Naive B cell (primary cell): ENCODE results near the gene SOX6. TPM values are rescaled to one million over a fixed set of nuclear protein-coding genes. Genes with fewer than 3 reads are reported as not detected.

Source experiments
- ATAC-seq, 2 donors: fragments of 150-1000 bp; cut with Tn5 transposase; 2 replicates each; pipeline ENCODE4 v1.10.0; 2021; ENCODE audit warnings: low read depth in 2 of 2, mild to moderate bottlenecking in 2 of 2, moderate library complexity in 2 of 2
- DNase-seq: peaks from one replicate; pipeline ENCODE4 v3.0.0; 2022
- H3K27ac Mint-ChIP-seq, 6 donors: one replicate each; pipeline ENCODE4 v1.8.0; 2020 to 2022; ENCODE audit warnings: mild to moderate bottlenecking in 6 of 6, mixed read lengths in 6 of 6, moderate library complexity in 5 of 6, inconsistent platforms in 2 of 6
- H3K27me3 Mint-ChIP-seq, 3 donors: one replicate each; pipeline ENCODE4 v1.8.0; 2021 to 2022; ENCODE audit warnings: mixed read lengths in 3 of 3, mild to moderate bottlenecking in 1 of 3
- H3K36me3 Mint-ChIP-seq, 2 donors: one replicate each; pipeline ENCODE4 v1.8.0; 2020 to 2022; ENCODE audit warnings: mixed read lengths in 2 of 2, inconsistent platforms in 1 of 2, mild to moderate bottlenecking in 1 of 2
- H3K4me1 Mint-ChIP-seq, 3 donors: one replicate each; pipeline ENCODE4 v1.8.0; 2020 to 2022; ENCODE audit warnings: mixed read lengths in 3 of 3, inconsistent platforms in 1 of 3, mild to moderate bottlenecking in 1 of 3, moderate library complexity in 1 of 3
- H3K4me3 Mint-ChIP-seq, 8 donors: one replicate each; pipeline ENCODE4 v1.8.0; 2020 to 2022; ENCODE audit warnings: mild to moderate bottlenecking in 8 of 8, mixed read lengths in 8 of 8, moderate library complexity in 8 of 8, inconsistent platforms in 2 of 8
- H3K9me3 Mint-ChIP-seq, 7 donors: one replicate each; pipeline ENCODE4 v1.8.0; 2020 to 2022; ENCODE audit warnings: mixed read lengths in 7 of 7, mild to moderate bottlenecking in 5 of 7, inconsistent platforms in 2 of 7, moderate library complexity in 1 of 7
- polyA plus RNA-seq, 6 donors: library from polyadenylated mRNA; unstranded; fragments of 300-500 nt; fragmentation: Illumina TruSeq; gene quantifications; one replicate each; pipeline ENCODE4 v1.2.3, GENCODE V29; 2021; ENCODE audit warnings: low read depth in 6 of 6

The SOX6 gene
- polyA plus RNA-seq, 6 donors from 2014 or later: not detected

DNA sequence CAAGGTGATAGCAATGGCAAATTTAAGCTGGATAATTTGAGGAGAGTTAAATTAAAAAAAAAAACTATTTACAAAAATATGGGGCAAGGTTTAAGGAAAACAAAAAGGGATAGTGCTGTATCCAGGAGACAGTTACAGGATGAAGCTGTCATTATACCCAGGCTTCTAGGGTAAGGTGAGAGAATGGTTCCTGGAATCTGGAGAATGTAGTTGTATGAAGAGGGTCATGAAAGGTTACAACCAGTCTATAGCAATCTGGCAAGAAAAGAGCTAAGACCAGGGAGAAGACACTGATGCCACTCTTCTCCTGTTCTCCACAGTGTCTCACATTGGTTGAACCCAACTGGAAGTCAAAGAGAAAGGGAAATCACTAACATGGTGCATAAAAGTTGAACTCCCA is 144.9 kb downstream of the SOX6 start:
- ATAC-seq (no peak), DNase-seq (no peak)
- no peak overlapping the region for H3K27ac Mint-ChIP-seq
- no peaks in the 10 kb centered on the region for H3K9me3 Mint-ChIP-seq
- H3K36me3 Mint-ChIP-seq: no peaks in the 10 kb centered on the region
- H3K4me3 Mint-ChIP-seq: no peak overlapping the region
- no peaks in the 10 kb centered on the region for H3K27me3 Mint-ChIP-seq
- H3K4me1 Mint-ChIP-seq: no peaks in the 10 kb centered on the region

DNA sequence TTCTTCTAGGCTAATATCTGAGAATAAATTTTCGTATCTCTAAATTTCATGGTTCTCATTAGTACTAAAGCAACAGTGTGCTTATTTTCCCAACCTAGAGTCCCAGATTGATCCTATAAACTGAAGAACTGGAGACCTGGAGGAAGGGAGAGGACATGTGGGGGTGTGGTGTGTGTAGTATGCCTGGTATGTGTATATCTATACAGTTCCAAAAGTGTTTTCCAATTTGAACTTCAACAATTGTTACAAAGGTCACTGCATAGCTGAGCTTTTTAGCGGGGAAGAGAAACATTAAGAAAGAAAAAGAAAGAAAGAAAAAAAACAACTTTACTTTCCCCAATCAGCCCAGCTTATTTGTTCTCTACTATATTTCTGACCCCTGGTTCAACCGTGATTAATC is 152.1 kb downstream of the SOX6 start:
- Mint-ChIP-seq H3K9me3 (peaks cover 0 to 3% (median 0%) of the 10 kb centered on the region in 7 donors), H3K36me3 (no peaks in the 10 kb centered on the region), H3K4me1 (no peaks in the 10 kb centered on the region), H3K4me3 (no peak overlapping the region), H3K27me3 (no peaks in the 10 kb centered on the region), H3K27ac (no peak overlapping the region)
- ATAC-seq: no peak
- no peak for DNase-seq

DNA sequence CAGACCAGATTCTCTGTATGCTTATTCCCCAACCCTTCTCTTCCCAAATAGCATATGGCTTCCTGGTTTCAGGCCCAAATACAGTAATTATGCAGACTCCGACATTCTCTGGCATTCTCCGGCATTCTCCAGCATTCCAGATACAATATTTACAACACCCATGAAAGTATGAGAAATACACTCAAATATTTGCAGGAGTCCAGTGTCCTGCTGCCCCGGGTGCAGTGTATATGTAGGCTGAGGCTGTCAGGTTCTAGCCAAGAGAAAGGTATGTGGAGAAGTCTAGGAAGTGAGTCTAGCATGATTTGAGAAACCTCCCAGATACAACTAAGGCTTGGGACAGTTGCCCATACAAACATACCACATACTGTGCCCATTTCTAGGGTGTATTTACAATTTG is 160.7 kb downstream of the SOX6 start:
- H3K27ac Mint-ChIP-seq: no peak overlapping the region
- no peaks in the 10 kb centered on the region for H3K27me3 Mint-ChIP-seq
- no peak overlapping the region for H3K4me3 Mint-ChIP-seq

DNA sequence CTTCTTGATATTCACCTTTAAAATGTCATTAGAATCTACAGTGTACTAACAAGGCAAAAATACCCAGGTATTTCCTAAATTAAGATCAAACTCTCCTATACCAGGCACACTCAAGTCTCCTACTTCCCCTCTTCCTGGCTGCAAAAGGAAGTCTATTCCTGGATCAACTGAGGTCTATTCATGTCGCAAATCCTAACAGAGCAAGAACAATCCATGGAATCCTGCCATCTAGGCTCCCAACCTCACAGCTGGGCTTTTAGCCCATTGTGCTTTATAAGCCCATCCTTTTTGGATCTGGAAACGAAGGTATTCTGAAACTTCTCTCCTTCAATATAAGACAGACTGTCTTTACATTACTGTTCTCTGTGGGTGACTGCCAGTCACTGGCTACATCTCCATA is 161.8 kb downstream of the SOX6 start:
- no peaks in the 10 kb centered on the region for H3K4me1 Mint-ChIP-seq
- H3K27ac Mint-ChIP-seq: no peak overlapping the region
- no peaks in the 10 kb centered on the region for H3K36me3 Mint-ChIP-seq
- no peaks in the 10 kb centered on the region for H3K27me3 Mint-ChIP-seq
- peaks cover 0 to 6% (median 0%) of the 10 kb centered on the region in 7 donors for H3K9me3 Mint-ChIP-seq
- DNase-seq (no peak), ATAC-seq (no peak)
- H3K4me3 Mint-ChIP-seq: no peak overlapping the region

More for the DNA sequence above, 160.7 kb downstream of the SOX6 start:
- Mint-ChIP-seq H3K4me1 (no peaks in the 10 kb centered on the region), H3K9me3 (peaks cover 0 to 6% (median 0%) of the 10 kb centered on the region in 7 donors), H3K36me3 (no peaks in the 10 kb centered on the region)
- ATAC-seq (no peak), DNase-seq (no peak)

DNA sequence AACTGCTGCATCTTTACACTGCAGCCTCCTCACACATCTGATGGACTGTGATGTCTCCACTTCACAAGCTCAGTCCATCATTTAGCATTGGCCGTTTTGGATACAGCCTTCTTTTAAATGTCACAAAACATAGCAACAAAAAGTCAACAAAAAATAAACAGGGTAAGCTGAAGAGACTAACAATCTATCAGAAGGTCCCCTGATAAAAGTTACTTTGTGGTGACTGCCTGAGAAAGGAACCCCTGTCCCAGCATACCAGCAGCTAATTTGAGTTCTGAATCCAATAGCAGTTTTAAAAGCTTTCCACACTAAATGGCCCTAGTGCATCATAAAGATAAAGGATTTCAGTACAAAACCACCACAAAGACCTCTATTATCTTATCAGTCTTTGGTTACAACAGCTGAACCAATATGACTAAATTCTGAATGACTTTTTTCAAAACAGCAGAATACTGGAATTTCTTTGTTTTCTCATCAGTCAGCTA is 162.4 kb downstream of the SOX6 start:
- no peaks in the 10 kb centered on the region for H3K27me3 Mint-ChIP-seq
- ATAC-seq (no peak), DNase-seq (no peak)
- H3K9me3 Mint-ChIP-seq: peaks cover 0 to 6% (median 0%) of the 10 kb centered on the region in 7 donors
- H3K27ac Mint-ChIP-seq: no peak overlapping the region
- H3K4me1 Mint-ChIP-seq: no peaks in the 10 kb centered on the region
- H3K4me3 Mint-ChIP-seq: no peak overlapping the region
- no peaks in the 10 kb centered on the region for H3K36me3 Mint-ChIP-seq

DNA sequence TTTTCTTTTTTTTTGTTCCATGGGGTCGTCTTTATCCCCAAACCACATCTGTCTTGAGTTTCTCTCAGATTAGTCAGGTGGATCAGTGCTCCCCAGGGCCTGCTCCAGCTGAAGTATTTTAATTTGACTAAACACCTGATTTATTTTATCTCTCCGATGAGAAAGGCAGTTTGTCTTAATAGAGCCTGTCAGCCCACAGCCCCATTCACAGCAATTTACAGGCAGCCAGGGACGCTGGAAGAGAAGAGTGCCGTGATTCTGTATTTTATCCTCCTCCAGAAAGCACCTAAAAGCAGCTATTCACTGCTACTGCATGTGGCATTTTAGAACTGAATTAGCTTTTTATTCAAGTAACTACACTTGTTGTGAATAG is 164.5 kb downstream of the SOX6 start:
- no peaks in the 10 kb centered on the region for H3K9me3 Mint-ChIP-seq
- H3K4me3 Mint-ChIP-seq: no peak overlapping the region
- no peaks in the 10 kb centered on the region for H3K27me3 Mint-ChIP-seq
- DNase-seq (no peak), ATAC-seq (no peak)
- no peaks in the 10 kb centered on the region for H3K4me1 Mint-ChIP-seq
- peak overlapping the region in 1 of 6 donors; percentile 78 for H3K27ac Mint-ChIP-seq
- H3K36me3 Mint-ChIP-seq: no peaks in the 10 kb centered on the region

DNA sequence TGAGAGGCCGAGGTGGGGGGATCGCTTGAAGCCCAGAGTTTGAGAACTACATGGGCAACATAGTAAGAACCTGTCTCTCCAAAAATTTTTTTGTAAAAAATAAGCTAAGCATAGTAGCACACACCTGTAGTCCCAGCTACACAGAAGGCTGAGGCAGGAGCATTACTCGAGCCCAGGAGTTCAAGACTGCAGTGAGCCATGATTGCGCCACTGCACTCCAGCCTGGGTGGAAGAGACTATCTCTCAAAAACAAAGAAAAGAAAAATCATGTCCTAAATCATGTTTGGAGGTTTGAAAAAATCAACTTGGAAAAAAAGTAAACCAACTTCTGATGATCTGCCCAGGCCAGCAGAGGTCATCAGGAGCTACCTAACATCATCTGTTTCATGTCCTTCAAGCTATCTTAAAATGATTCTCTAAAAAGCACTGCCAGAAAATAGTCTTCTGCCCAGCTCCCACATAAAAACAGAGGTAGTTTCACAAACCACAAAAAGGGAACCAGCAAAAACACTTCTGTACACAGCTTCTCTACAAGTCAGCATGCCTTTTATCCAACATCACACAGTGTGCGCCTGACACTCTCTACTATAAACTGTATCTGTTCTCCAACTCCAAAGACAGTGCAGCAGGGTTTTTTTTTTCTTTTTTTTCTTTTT is 165.0 kb downstream of the SOX6 start:
- Mint-ChIP-seq H3K36me3 (no peaks in the 10 kb centered on the region), H3K27me3 (no peaks in the 10 kb centered on the region), H3K9me3 (no peaks in the 10 kb centered on the region), H3K27ac (no peak overlapping the region), H3K4me1 (no peaks in the 10 kb centered on the region), H3K4me3 (no peak overlapping the region)
- DNase-seq (no peak), ATAC-seq (no peak)

DNA sequence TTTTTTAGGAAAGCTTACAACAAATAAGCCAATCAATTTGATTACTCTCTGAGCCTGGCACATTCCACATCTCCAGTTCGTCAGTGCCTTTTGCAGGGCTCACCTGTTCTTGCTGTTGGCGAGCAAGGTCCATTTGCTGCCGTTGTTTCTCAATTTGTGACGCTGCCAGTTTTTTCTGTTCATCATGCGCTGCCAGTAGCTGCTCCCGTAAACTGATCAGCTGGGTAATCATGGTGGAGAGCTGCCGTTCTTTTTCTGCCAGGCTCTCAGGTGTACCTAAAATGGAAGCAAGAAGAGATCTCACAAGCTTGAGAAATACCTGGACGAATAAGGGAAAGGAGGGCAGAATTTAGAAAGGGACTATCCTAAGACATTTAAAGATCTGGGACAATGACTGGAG is 169.7 kb downstream of the SOX6 start:
- Mint-ChIP-seq H3K9me3 (no peaks in the 10 kb centered on the region), H3K36me3 (no peaks in the 10 kb centered on the region), H3K27me3 (no peaks in the 10 kb centered on the region), H3K27ac (no peak overlapping the region), H3K4me1 (no peaks in the 10 kb centered on the region), H3K4me3 (no peak overlapping the region)
- ATAC-seq (no peak), DNase-seq (no peak)

DNA sequence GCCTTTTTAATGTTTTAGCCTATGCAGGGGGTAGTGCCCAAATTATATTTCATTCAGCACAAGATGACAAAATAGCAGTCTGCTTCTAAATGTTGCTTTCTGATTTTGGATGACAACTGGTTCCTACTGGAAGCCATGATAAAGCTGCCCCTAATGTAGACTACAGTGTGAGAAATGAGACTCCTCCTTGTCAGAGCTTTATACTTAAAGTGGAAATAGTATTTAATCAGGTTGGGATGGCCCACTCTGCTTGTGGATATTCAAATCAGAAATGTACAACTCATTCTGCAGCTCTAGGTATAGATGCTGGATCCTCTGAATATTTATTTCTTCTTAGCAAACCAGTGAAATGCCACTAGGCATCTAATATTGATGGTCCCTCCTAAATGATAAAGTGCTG is 171.3 kb downstream of the SOX6 start:
- Mint-ChIP-seq H3K27me3 (no peaks in the 10 kb centered on the region), H3K4me3 (no peak overlapping the region), H3K27ac (no peak overlapping the region), H3K36me3 (no peaks in the 10 kb centered on the region), H3K9me3 (no peaks in the 10 kb centered on the region), H3K4me1 (no peaks in the 10 kb centered on the region)
- no peak for DNase-seq
- no peak for ATAC-seq

DNA sequence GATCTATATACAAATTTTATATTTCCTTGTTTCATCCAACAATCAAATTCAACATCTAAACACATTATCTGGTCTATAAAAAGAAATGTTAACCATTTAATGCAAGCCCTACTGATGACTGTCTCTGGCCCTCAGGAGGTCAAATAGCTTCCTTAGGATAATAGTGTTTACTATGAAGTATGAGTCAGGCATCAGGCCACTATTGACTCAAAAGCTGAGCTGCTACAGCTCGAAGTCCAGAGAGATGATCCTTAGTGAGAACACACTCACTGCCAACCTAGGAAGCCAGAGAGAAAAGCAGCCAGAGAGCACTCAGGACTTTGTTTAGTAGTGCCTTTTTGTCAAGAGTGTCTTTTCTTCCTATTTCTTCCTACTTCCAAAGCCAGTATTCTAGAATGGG is 171.8 kb downstream of the SOX6 start:
- Mint-ChIP-seq H3K4me3 (no peak overlapping the region), H3K27me3 (no peaks in the 10 kb centered on the region), H3K36me3 (no peaks in the 10 kb centered on the region), H3K9me3 (no peaks in the 10 kb centered on the region), H3K27ac (no peak overlapping the region), H3K4me1 (no peaks in the 10 kb centered on the region)
- ATAC-seq (no peak), DNase-seq (no peak)

DNA sequence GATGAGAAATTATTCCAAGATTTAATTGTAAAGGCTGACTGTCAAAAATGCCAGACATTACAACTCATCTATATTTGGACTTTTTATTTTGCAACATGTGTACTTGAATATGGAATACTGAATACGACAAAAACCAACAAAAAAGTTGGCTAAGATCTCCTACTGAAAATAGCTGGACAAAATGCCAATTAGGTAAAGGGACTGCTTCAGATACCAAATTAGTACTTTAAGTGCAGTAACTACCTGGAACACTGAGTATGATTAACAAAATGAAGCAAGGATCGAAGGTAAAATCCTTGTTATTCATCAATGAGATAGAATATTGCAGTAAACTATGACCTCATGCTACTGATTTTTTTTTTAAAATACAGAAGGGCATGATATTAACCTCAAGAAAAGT is 173.8 kb downstream of the SOX6 start:
- Mint-ChIP-seq H3K4me3 (no peak overlapping the region), H3K9me3 (peaks cover 0 to 3% (median 0%) of the 10 kb centered on the region in 7 donors), H3K36me3 (no peaks in the 10 kb centered on the region), H3K27me3 (no peaks in the 10 kb centered on the region), H3K27ac (no peak overlapping the region), H3K4me1 (no peaks in the 10 kb centered on the region)
- ATAC-seq: no peak
- DNase-seq: no peak

DNA sequence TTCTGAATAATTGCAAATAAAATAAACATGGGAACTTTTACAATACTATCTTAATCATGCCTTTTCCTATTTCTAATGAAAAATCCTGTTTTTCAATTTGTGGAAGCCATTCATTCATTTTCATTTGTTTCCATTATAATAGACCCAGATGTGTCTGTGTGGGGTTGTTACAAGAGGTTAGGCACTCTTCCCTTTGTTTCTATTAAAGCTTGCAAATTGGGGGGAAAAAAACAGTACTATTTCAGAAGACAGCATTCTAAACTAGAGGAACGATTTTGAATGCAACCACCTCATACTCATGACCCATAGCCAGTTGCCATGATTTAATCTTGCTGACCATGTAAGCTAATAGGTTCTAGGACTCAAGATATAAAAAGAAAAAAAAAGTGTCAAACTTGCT is 175.5 kb downstream of the SOX6 start:
- no peaks in the 10 kb centered on the region for H3K4me1 Mint-ChIP-seq
- H3K9me3 Mint-ChIP-seq: peaks cover 0 to 4% (median 0%) of the 10 kb centered on the region in 7 donors
- no peak overlapping the region for H3K27ac Mint-ChIP-seq
- H3K36me3 Mint-ChIP-seq: no peaks in the 10 kb centered on the region
- no peaks in the 10 kb centered on the region for H3K27me3 Mint-ChIP-seq
- H3K4me3 Mint-ChIP-seq: no peak overlapping the region
- no peak for DNase-seq
- no peak for ATAC-seq

DNA sequence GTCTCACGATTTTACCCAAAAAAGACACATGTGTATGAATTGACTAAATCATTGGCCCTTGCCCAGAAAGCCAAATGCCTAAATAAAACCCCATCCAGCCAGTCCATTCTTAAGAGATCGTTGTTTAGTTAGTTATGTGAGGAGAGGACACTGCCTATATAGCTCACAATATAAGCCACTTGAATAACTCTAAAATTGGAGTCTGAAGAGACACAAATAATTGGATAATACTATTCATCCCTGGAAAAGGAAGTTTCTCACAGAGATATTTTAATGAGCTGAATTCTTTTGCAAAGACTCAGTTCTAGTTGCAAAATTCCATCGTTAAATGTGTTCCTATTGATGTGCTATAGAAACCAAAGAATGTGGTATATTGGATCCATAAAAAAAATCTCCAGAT is 176.7 kb downstream of the SOX6 start:
- Mint-ChIP-seq H3K9me3 (peaks cover 0 to 4% (median 0%) of the 10 kb centered on the region in 7 donors), H3K27me3 (no peaks in the 10 kb centered on the region), H3K27ac (no peak overlapping the region), H3K4me3 (no peak overlapping the region), H3K4me1 (no peaks in the 10 kb centered on the region), H3K36me3 (no peaks in the 10 kb centered on the region)
- DNase-seq (no peak), ATAC-seq (no peak)

DNA sequence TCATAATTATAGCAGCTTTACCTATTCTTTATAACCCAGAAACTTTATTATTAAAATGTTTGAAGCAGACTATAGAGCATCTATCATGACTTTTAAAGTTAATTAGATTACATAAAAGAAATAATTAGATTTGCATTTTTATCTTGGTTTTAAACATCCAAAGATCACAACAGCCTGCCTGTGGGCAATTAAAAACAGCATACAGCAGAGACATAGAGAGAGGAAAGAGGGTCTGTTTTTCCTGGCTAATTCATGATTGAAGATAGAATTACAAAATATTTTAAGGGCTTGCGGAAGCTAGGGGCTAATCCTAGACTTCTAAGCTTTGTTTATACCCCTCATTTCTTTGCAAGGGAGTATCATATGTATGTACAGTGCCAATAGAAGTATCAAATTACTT is 178.1 kb downstream of the SOX6 start:
- no peak overlapping the region for H3K4me3 Mint-ChIP-seq
- H3K4me1 Mint-ChIP-seq: no peaks in the 10 kb centered on the region
- no peaks in the 10 kb centered on the region for H3K27me3 Mint-ChIP-seq
- H3K27ac Mint-ChIP-seq: no peak overlapping the region
- no peak for ATAC-seq
- DNase-seq: no peak
- no peaks in the 10 kb centered on the region for H3K36me3 Mint-ChIP-seq
- peaks cover 0 to 4% (median 0%) of the 10 kb centered on the region in 7 donors for H3K9me3 Mint-ChIP-seq

DNA sequence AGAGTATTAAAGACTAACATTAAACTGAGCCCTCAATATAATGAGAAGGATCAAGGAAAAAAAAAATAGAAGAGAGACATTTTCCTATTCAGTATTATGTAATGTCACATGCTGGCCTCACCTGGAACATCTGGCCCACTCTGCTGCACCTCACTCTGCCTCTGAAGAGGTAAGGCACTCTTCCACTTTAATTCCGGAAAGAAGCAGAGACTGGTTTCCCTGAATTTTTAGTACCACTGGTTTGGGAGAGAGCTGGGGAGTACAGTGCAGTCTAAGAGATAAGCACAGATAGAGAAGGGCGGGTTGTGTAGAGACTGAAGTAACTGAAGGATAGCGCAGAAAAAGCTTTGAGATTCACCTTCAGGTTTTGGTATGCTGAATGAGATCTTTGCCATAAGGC is 178.7 kb downstream of the SOX6 start:
- DNase-seq (no peak), ATAC-seq (no peak)
- H3K4me1 Mint-ChIP-seq: no peaks in the 10 kb centered on the region
- no peak overlapping the region for H3K27ac Mint-ChIP-seq
- no peaks in the 10 kb centered on the region for H3K27me3 Mint-ChIP-seq
- peaks cover 0 to 4% (median 0%) of the 10 kb centered on the region in 7 donors for H3K9me3 Mint-ChIP-seq
- no peaks in the 10 kb centered on the region for H3K36me3 Mint-ChIP-seq
- H3K4me3 Mint-ChIP-seq: no peak overlapping the region
